Measurements from ENCODE around the gene LDLR.
A peak's percentile ranks its signal among the peaks of the same experiment; 100 is the strongest.
"Not testable (repeated sequence)": the region's sequence is repeated elsewhere in the genome, so short reads cannot be mapped to it uniquely, and the experiment has no call there.

LDLR gene

DNA sequence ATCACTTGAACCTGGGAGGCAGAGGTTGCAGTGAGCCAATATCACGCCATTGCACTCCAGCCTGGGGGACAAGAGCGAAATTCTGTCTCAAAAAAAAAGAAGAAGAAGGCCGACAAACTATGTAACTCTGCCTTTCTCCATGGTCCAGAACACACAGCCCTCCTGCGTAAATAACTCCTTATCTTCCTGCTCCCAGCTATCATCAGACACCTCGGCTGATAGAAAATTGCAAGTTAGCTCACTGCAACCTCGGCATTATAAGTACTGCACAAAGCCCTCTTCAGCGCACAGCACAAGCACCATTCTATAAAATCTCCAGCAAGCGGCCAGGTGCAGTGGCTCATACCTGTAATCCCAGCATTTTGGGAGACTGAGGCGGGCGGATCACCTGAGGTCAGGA is 14.4 kb downstream of the LDLR start:
- DNase-seq (ENCODE audit: extremely low read depth in 1 of 2, low read depth in 1 of 2): not testable (repeated sequence)

DNA sequence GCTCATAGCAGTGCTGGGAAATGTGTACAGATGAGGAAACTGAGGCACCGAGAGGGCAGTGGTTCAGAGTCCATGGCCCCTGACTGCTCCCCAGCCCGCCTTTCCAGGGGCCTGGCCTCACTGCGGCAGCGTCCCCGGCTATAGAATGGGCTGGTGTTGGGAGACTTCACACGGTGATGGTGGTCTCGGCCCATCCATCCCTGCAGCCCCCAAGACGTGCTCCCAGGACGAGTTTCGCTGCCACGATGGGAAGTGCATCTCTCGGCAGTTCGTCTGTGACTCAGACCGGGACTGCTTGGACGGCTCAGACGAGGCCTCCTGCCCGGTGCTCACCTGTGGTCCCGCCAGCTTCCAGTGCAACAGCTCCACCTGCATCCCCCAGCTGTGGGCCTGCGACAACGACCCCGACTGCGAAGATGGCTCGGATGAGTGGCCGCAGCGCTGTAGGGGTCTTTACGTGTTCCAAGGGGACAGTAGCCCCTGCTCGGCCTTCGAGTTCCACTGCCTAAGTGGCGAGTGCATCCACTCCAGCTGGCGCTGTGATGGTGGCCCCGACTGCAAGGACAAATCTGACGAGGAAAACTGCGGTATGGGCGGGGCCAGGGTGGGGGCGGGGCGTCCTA is 15.9 kb downstream of the LDLR start:
- no peak for DNase-seq (ENCODE audit: extremely low read depth in 1 of 2, low read depth in 1 of 2)

GRCh38 chr19:11106477-11106876 is 17.2 kb downstream of the LDLR start:
- DNase-seq (ENCODE audit: extremely low read depth in 1 of 2, low read depth in 1 of 2): no peak

DNA sequence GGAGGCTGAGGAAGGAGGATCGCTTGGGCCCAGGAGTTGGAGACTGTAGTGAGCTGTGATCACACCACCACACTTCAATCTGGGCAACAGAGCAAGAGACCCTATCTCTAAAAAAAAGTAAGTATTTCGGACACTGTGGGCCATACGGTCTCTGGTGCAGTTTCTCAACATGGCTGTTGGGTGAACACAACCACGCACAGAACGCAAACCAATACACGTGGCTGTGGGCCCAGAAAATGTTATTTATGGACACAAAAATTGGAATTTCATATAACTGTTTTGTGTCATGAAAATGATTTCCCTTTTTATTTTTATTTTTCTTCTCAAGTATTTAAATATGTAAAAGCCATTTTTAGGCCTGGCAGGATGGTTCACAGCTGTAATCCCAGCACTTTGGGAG is 19.5 kb downstream of the LDLR start:
- no peak for DNase-seq (ENCODE audit: extremely low read depth in 1 of 2, low read depth in 1 of 2)

DNA sequence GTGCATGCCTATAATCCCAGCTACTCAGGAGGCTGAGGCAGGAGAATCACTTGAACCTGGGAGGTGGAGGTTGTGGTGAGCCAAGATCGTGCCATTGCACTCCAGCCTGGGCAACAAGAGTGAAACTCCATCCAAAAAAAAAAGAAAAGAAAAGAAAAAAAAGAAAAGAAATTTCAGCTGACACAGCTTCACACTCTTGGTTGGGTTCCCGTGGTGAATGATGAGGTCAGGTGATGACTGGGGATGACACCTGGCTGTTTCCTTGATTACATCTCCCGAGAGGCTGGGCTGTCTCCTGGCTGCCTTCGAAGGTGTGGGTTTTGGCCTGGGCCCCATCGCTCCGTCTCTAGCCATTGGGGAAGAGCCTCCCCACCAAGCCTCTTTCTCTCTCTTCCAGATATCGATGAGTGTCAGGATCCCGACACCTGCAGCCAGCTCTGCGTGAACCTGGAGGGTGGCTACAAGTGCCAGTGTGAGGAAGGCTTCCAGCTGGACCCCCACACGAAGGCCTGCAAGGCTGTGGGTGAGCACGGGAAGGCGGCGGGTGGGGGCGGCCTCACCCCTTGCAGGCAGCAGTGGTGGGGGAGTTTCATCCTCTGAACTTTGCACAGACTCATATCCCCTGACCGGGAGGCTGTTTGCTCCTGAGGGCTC is 22.0 kb downstream of the LDLR start:
- no peak for DNase-seq (ENCODE audit: extremely low read depth in 1 of 2, low read depth in 1 of 2)

GRCh38 chr19:11111771-11112144 is 22.5 kb downstream of the LDLR start:
- DNase-seq (ENCODE audit: extremely low read depth in 1 of 2, low read depth in 1 of 2): no peak

GRCh38 chr19:11113140-11113708 is 24.0 kb downstream of the LDLR start:
- no peak for DNase-seq (ENCODE audit: extremely low read depth in 1 of 2, low read depth in 1 of 2)

- DNase-seq (ENCODE audit: extremely low read depth in 1 of 2, low read depth in 1 of 2): no peak
These were observed 25.8 kb downstream of the LDLR start for GRCh38 chr19:11115042-11115441.

GRCh38 chr19:11115895-11116446 is 26.7 kb downstream of the LDLR start:
- DNase-seq (ENCODE audit: extremely low read depth in 1 of 2, low read depth in 1 of 2): no peak

DNA sequence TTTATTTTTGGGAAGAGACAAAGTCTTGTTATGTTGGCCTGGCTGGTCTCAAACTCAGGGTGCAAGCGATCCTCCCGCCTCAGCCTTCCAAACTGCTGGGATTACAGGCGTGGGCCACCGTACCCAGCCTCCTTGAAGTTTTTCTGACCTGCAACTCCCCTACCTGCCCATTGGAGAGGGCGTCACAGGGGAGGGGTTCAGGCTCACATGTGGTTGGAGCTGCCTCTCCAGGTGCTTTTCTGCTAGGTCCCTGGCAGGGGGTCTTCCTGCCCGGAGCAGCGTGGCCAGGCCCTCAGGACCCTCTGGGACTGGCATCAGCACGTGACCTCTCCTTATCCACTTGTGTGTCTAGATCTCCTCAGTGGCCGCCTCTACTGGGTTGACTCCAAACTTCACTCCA is 27.2 kb downstream of the LDLR start:
- DNase-seq (ENCODE audit: extremely low read depth in 1 of 2, low read depth in 1 of 2): no peak

DNA sequence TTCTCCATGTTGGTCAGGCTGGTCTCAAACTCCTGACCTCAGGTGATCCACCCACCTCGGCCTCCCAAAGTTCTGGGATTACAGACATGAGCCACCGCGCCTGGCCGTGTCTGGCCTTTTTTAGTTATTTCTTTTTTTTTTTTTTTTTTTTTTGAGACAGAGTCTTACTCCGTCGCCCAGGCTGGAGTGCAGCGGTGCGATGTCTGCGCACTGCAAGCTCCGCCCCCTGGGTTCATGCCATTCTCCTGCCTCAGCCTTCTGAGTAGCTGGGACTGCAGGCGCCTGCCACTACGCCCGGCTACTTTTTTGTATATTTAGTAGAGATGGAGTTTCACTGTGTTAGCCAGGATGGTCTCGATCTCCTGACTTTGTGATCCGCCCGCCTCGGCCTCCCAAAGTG is 32.7 kb downstream of the LDLR start:
- not testable (repeated sequence) for DNase-seq (ENCODE audit: extremely low read depth in 1 of 2, low read depth in 1 of 2)

DNA sequence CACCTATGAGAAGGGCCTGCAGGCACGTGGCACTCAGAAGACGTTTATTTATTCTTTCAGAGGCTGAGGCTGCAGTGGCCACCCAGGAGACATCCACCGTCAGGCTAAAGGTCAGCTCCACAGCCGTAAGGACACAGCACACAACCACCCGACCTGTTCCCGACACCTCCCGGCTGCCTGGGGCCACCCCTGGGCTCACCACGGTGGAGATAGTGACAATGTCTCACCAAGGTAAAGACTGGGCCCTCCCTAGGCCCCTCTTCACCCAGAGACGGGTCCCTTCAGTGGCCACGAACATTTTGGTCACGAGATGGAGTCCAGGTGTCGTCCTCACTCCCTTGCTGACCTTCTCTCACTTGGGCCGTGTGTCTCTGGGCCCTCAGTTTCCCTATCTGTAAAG is 33.9 kb downstream of the LDLR start:
- DNase-seq (ENCODE audit: extremely low read depth in 1 of 2, low read depth in 1 of 2): no peak

DNA sequence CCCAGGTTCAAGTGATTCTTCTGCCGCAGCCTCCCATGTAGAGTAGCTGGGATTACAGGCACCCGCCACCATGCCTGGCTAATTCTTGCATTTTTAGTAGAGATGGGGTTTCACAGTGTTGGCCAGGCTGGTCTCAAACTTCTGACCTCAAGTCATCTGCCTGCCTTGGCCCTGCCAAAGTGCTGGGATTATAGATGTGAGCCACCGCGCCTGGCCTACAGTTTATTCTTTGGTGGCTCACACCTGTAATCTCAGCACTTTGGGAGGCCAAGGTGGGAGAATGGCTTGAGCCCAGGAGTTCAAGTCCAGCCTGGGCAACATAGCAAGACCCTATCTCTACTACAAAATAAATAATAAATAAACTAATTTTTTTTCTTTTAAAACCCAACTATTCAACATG is 34.9 kb downstream of the LDLR start:
- not testable (repeated sequence) for DNase-seq (ENCODE audit: extremely low read depth in 1 of 2, low read depth in 1 of 2)

DNA sequence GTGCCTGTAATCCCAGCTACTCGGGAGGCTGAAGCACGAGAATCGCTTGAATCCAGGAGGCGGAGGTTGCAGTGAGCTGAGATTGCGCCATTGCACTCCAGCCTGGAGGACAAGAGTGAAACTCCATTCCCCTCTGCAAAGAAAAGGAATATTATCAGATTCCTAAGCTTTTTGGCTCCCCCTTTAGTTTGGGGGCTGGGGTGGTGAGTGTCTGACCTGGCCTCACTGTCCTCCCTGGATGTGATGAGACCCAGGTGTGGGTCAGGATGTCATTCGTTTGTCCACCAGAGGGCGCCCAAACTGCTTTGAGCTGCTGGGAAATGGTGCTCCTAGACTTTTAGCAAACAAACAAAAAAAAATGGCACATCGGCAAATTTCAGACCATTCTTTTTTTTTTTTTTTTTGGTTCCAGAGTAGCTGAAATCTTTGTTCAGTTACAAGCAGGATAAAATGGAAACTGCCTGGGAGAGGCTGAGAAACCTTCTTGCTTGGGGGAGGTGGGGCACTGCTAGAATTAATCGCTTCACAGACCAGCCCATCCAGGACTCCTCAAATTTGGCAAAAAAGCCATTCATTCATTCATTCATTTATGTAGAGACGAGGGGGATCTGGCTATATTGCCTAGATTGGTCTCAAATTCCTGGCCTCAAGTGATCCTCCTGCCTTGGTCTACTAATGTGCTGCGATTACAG is 36.9 kb downstream of the LDLR start:
- peak; percentile 22 to 53 for DNase-seq (ENCODE audit: extremely low read depth in 1 of 2, low read depth in 1 of 2)

- DNase-seq (ENCODE audit: extremely low read depth in 1 of 2, low read depth in 1 of 2): no peak
These were observed 38.6 kb downstream of the LDLR start for GRCh38 chr19:11127905-11128304.

DNA sequence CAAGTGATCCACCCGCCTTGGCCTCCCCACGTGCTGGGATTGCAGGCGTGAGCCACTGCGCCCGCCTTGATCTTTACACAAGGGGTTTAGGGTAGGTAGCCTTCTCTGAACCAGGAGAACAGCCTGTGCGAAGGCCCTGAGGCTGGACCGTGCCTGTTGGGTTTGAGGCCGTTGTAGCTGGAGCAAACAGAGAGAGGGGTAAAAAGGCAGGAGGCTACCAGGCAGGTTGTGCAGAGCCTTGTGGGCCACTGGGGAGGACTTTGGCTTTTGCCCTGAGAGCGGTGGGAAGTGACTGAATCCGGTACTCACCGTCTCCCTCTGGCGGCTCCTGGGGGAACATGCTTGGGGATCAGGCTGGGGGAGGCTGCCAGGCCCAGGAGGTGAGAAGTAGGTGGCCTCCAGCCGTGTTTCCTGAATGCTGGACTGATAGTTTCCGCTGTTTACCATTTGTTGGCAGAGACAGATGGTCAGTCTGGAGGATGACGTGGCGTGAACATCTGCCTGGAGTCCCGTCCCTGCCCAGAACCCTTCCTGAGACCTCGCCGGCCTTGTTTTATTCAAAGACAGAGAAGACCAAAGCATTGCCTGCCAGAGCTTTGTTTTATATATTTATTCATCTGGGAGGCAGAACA is 41.7 kb downstream of the LDLR start:
- DNase-seq (ENCODE audit: extremely low read depth in 1 of 2, low read depth in 1 of 2): peak; percentile 40 to 47

DNA sequence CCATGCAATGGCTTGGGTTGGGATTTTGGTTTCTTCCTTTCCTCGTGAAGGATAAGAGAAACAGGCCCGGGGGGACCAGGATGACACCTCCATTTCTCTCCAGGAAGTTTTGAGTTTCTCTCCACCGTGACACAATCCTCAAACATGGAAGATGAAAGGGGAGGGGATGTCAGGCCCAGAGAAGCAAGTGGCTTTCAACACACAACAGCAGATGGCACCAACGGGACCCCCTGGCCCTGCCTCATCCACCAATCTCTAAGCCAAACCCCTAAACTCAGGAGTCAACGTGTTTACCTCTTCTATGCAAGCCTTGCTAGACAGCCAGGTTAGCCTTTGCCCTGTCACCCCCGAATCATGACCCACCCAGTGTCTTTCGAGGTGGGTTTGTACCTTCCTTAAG is 42.2 kb downstream of the LDLR start:
- DNase-seq (ENCODE audit: extremely low read depth in 1 of 2, low read depth in 1 of 2): no peak

GRCh38 chr19:11136400-11137101 is 47.3 kb downstream of the LDLR start:
- DNase-seq (ENCODE audit: extremely low read depth in 1 of 2, low read depth in 1 of 2): no peak

- DNase-seq (ENCODE audit: extremely low read depth in 1 of 2, low read depth in 1 of 2): peak in 1 of 2 donors; percentile 20
These were observed 48.5 kb downstream of the LDLR start for GRCh38 chr19:11137542-11138384.
